ENCODE measurements around the gene LLPH. TPM values are rescaled to one million over a fixed set of nuclear protein-coding genes. Genes with fewer than 3 reads are reported as not detected.
A peak's percentile ranks its signal among the peaks of the same experiment; 100 is the strongest.
"Not testable (repeated sequence)": the region's sequence is repeated elsewhere in the genome, so short reads cannot be mapped to it uniquely, and the experiment has no call there.

LLPH gene
- polyA plus RNA-seq, 1 of the 3 experiments (the other 2 are of a cell fraction), result 7.4 TPM

GRCh38 chr12:66130267-66131066 lies at the start of gene LLPH (continued):
- TF ChIP-seq GABPA (IDR thresholded peaks at IDR 0.05; ENCODE audit: low read depth) (peak; percentile 97), NRF1 (IDR thresholded peaks at IDR 0.05; ENCODE audit: low read depth, low read length) (no peak), USF1 (IDR thresholded peaks at IDR 0.05; ENCODE audit: borderline replicate concordance, low read depth) (no peak), GATA2 (CRISPR knock-in tag; IDR thresholded peaks at IDR 0.05) (no peak), JUND (IDR thresholded peaks at IDR 0.05) (no peak), IRF3 (IDR thresholded peaks at IDR 0.05; ENCODE audit: low read depth, low read length) (no peak), TEAD4 (IDR thresholded peaks at IDR 0.05; ENCODE audit: borderline replicate concordance, insufficient read depth) (no peak), SIN3A (IDR thresholded peaks at IDR 0.05; ENCODE audit: borderline replicate concordance, low read depth, low read length) (peak; percentile 72; the same call in 1 of the 2 replicates), EP300 (IDR thresholded peaks at IDR 0.05; ENCODE audit: borderline replicate concordance in 1 of 2, low read depth in 1 of 2, low read length in 1 of 2) (no peak), EZH2phosphoT487 (IDR thresholded peaks at IDR 0.05; ENCODE audit: borderline replicate concordance, low read depth) (no peak)

GRCh38 chr12:66176105-66176900 lies 45.8 kb upstream of the LLPH start:
- no peaks in the 10 kb centered on the region for H3K9me2 ChIP-seq
- no peaks in the 10 kb centered on the region for H3F3A ChIP-seq (replicated peaks; ENCODE audit: insufficient read depth)
- H3K79me2 ChIP-seq (ENCODE audit: insufficient read depth), result no peaks in the 10 kb centered on the region
- H2AFZ ChIP-seq (ENCODE audit: low read depth), result no peak overlapping the region
- H3K9ac ChIP-seq, result no peak overlapping the region
- WGBS (ENCODE audit: low lambda C conversion rate), result 3% methylated on average over 1 of the region's 1 CpG
- no peaks in the 10 kb centered on the region for H4K20me1 ChIP-seq (ENCODE audit: insufficient read depth)
- no peaks in the 10 kb centered on the region for H3K9me3 ChIP-seq
- peaks cover 13% of the 10 kb centered on the region; the same call in 1 of the 2 replicates for H3K27me3 ChIP-seq (ENCODE audit: insufficient read depth)
- ChIA-PET POLR2A (no interaction called here), CTCF (interaction anchor here (0.6 kb wide), 1 partner anchor 127 kb away, joined by 4 read pairs; no protein-coding TSS in a partner anchor)
- no peak overlapping the region for H3K4me2 ChIP-seq
- H3K4me3 ChIP-seq (ENCODE audit: low read depth in 2 of 2, low read length in 1 of 2), result no peak overlapping the region
- no peak overlapping the region for H3K27ac ChIP-seq (ENCODE audit: low read depth in 2 of 2, low read length in 1 of 2)
- no peak for TF ChIP-seq YY1 (IDR thresholded peaks at IDR 0.05; ENCODE audit: low read depth)
- no peak for TF ChIP-seq MEF2A (IDR thresholded peaks at IDR 0.05; ENCODE audit: borderline replicate concordance, low read depth)
- DNase-seq, result no peak
- H3K4me1 ChIP-seq (ENCODE audit: control insufficient read depth in 1 of 2, insufficient read depth in 2 of 2, low read depth in 1 of 2, low read length in 1 of 2), result no peaks in the 10 kb centered on the region
- H3K36me3 ChIP-seq (replicated peaks in 1 of 2; ENCODE audit: control insufficient read depth in 1 of 2, insufficient read depth in 2 of 2, low read length in 1 of 2), result no peaks in the 10 kb centered on the region

GRCh38 chr12:66174391-66175325 lies 44.1 kb upstream of the LLPH start:
- H2AFZ ChIP-seq (ENCODE audit: low read depth); H3K27ac ChIP-seq (ENCODE audit: low read depth in 2 of 2, low read length in 1 of 2); H3K79me2 ChIP-seq (ENCODE audit: insufficient read depth); DNase-seq; CTCF ChIA-PET; H3K9me3 ChIP-seq; H3K9ac ChIP-seq; H3K36me3 ChIP-seq (replicated peaks in 1 of 2; ENCODE audit: control insufficient read depth in 1 of 2, insufficient read depth in 2 of 2, low read length in 1 of 2); H3F3A ChIP-seq (replicated peaks; ENCODE audit: insufficient read depth); H3K4me2 ChIP-seq; H4K20me1 ChIP-seq (ENCODE audit: insufficient read depth); POLR2A ChIA-PET; H3K4me1 ChIP-seq (ENCODE audit: control insufficient read depth in 1 of 2, insufficient read depth in 2 of 2, low read depth in 1 of 2, low read length in 1 of 2); H3K9me2 ChIP-seq; H3K4me3 ChIP-seq (ENCODE audit: low read depth in 2 of 2, low read length in 1 of 2): not testable (repeated sequence)
- WGBS (ENCODE audit: low lambda C conversion rate), result 78% methylated on average over 40 of the region's 54 CpGs
- H3K27me3 ChIP-seq (ENCODE audit: insufficient read depth), result peaks cover 12% of the 10 kb centered on the region; the same call in 1 of the 2 replicates

All from SK-N-SH (cell line).